ENCODE results near the gene HTR2B. TPM values are rescaled to one million over a fixed set of nuclear protein-coding genes. Genes with fewer than 3 reads are reported as not detected.

HTR2B gene
- not detected in 2 replicates for polyA plus RNA-seq (2013)

DNA sequence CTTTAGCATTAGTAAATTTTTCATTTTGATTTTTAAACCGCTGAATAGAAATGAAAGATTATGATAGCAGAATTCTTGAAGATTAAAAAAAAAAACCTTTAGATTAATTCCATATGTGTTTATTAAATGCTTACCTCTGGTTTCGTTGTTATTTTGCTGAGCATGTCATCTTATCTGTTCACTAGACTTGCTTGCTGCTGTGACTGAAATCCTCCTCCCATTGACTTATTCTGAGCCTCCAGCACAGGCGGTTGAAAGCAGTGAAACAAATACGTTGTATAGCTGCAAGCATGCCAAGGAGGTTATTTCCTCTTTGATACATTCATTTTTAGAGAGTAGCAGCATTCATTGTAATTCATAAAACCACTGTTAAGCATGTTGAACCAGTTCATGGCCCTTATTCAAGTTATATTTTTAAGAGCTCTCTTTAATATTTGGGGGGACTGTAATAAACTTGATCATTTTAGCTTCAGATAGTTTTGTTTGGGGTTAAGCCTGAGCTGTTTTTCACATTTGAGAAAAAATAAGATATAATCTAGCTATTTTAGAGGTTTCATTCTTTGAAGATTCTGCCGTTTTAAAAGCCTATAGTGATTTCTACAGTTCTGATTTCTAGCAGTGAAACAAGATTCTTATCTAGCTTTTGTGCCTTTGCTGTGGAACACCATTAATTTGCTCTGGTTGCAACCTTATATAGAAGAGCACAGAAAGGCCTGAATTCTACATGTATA, at the start of gene HTR2B:
HTR2B (minus strand) TSS at position 205 of the 731 bp plus-strand sequence. CDS start 1,278 bp downstream, outside the sequence.
- H3K4me2 ChIP-seq (ENCODE audit: low read length) = no peak within 1 kb of the TSS
- H4K91ac ChIP-seq (ENCODE audit: low read depth, low read length) = no peak within 1 kb of the TSS
- H2BK5ac ChIP-seq (ENCODE audit: low read depth, low read length, poor library complexity) = no peak within 1 kb of the TSS
- H3K4ac ChIP-seq (ENCODE audit: low read depth, low read length) = no peak within 1 kb of the TSS
- no peaks in the 10 kb centered on the region for H3K9me3 ChIP-seq (ENCODE audit: insufficient read depth, low read depth, low read length)
- no peak within 1 kb of the TSS for H3K23ac ChIP-seq (ENCODE audit: low read length)
- H3K79me1 ChIP-seq (ENCODE audit: low read length) = no peaks in the 10 kb centered on the region
- H2BK12ac ChIP-seq (ENCODE audit: low read length) = no peak within 1 kb of the TSS
- no peaks in the 10 kb centered on the region for H3K79me2 ChIP-seq (ENCODE audit: control insufficient read depth, insufficient read depth, low read length, poor library complexity)
- no peaks in the 10 kb centered on the region for H3K4me1 ChIP-seq (ENCODE audit: control insufficient read depth in 1 of 2, insufficient read depth in 2 of 2, low read length in 2 of 2)
- no CpG with 5 or more reads among the region's 5 CpGs for whole genome bisulfite sequencing (ENCODE audit: extremely low coverage, insufficient coverage, insufficient read length)
- no peak within 1 kb of the TSS for H3K4me3 ChIP-seq (ENCODE audit: low read depth, low read length)
- no peak within 1 kb of the TSS for H3K14ac ChIP-seq (ENCODE audit: low read length)
- H2BK120ac ChIP-seq (ENCODE audit: insufficient read depth, low read length, poor library complexity) = no peak within 1 kb of the TSS
- no peak within 1 kb of the TSS for H3K9ac ChIP-seq (ENCODE audit: low read length)
- DNase-seq = no peak
- no peak within 1 kb of the TSS for H3K18ac ChIP-seq (ENCODE audit: low read length)
- H3K27ac ChIP-seq (ENCODE audit: low read depth, low read length) = no peak within 1 kb of the TSS
- H3K36me3 ChIP-seq (ENCODE audit: control insufficient read depth in 1 of 2, insufficient read depth in 2 of 2, low read length in 2 of 2) = peaks cover 0 to 2% of the 10 kb centered on the region in 2 experiments
- H3K27me3 ChIP-seq (ENCODE audit: insufficient read depth, low read length) = no peaks in the 10 kb centered on the region
- no peak within 1 kb of the TSS for H2AFZ ChIP-seq (ENCODE audit: insufficient read depth, low read length, poor library complexity)
- no peak within 1 kb of the TSS for H4K8ac ChIP-seq (ENCODE audit: low read depth, low read length)
- H2AK5ac ChIP-seq (ENCODE audit: low read length) = no peak within 1 kb of the TSS
- no peak within 1 kb of the TSS for H4K12ac ChIP-seq (ENCODE audit: low read depth, low read length)

DNA sequence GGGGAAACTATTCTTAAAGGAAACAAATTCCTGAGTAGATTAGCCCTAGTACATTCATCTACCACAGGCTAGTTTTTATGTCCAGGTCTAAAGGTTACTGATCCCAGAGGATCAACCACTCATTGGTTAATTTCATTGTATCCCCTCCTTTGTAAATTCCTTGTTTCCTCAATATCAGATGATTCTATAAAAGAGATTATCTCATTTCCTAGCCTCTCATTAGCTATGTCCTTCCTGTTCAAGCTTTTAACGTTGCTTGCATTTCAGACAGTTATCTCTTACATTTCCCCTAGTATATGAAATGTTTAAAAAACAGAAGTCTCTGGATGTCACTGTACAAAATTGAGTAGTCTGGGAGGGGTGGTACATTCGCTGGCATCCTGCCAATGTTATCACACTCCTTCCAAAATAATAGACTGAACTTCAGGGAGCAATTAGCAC, 49.4 kb upstream of the HTR2B start:
- no peak overlapping the region for H3K4me3 ChIP-seq (ENCODE audit: low read depth, low read length)
- no peaks in the 10 kb centered on the region for H3K79me2 ChIP-seq (ENCODE audit: control insufficient read depth, insufficient read depth, low read length, poor library complexity)
- H3K9me3 ChIP-seq (ENCODE audit: insufficient read depth, low read depth, low read length) = peaks cover 1% of the 10 kb centered on the region
- H3K4me2 ChIP-seq (ENCODE audit: low read length) = no peak overlapping the region
- no peak overlapping the region for H2BK5ac ChIP-seq (ENCODE audit: low read depth, low read length, poor library complexity)
- no peak overlapping the region for H3K23ac ChIP-seq (ENCODE audit: low read length)
- no peak overlapping the region for H3K4ac ChIP-seq (ENCODE audit: low read depth, low read length)
- DNase-seq = no peak
- H2BK12ac ChIP-seq (ENCODE audit: low read length) = no peak overlapping the region
- H4K8ac ChIP-seq (ENCODE audit: low read depth, low read length) = no peak overlapping the region
- no peaks in the 10 kb centered on the region for H3K79me1 ChIP-seq (ENCODE audit: low read length)
- H3K27ac ChIP-seq (ENCODE audit: low read depth, low read length) = no peak overlapping the region
- WGBS (ENCODE audit: extremely low coverage, insufficient coverage, insufficient read length) = no CpG with 5 or more reads among the region's 2 CpGs
- peaks cover 17 to 31% of the 10 kb centered on the region in 2 experiments for H3K36me3 ChIP-seq (ENCODE audit: control insufficient read depth in 1 of 2, insufficient read depth in 2 of 2, low read length in 2 of 2)
- H2AK5ac ChIP-seq (ENCODE audit: low read length) = no peak overlapping the region
- H3K27me3 ChIP-seq (ENCODE audit: insufficient read depth, low read length) = no peaks in the 10 kb centered on the region
- no peak overlapping the region for H2BK120ac ChIP-seq (ENCODE audit: insufficient read depth, low read length, poor library complexity)
- no peaks in the 10 kb centered on the region for H3K4me1 ChIP-seq (ENCODE audit: control insufficient read depth in 1 of 2, insufficient read depth in 2 of 2, low read length in 2 of 2)
- H3K14ac ChIP-seq (ENCODE audit: low read length) = no peak overlapping the region
- H3K9ac ChIP-seq (ENCODE audit: low read length) = no peak overlapping the region
- no peak overlapping the region for H4K91ac ChIP-seq (ENCODE audit: low read depth, low read length)
- no peak overlapping the region for H2AFZ ChIP-seq (ENCODE audit: insufficient read depth, low read length, poor library complexity)
- no peak overlapping the region for H3K18ac ChIP-seq (ENCODE audit: low read length)
- H4K12ac ChIP-seq (ENCODE audit: low read depth, low read length) = no peak overlapping the region

DNA sequence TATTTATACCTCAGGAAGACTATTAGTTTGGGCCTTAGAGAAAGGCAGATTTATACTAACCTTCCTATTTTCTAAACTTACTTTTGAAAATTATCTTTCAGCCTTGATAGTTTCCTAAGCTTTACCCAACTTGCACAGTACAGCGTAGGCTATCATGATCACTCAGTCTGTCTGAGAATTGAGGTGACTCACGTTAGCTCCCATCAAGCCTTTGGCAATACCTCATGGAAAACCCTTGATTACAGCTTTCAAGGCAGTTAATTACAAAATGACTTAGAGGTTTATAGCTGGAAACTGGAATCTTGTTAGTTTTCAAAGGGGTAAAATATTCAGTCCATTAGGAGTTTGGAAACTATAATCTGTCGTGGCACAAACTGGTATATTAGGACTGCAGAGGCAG, 47.2 kb upstream of the HTR2B start:
- Histone ChIP-seq H3K23ac (ENCODE audit: low read length) (no peak overlapping the region), H3K18ac (ENCODE audit: low read length) (no peak overlapping the region), H4K12ac (ENCODE audit: low read depth, low read length) (no peak overlapping the region), H3K79me1 (ENCODE audit: low read length) (no peaks in the 10 kb centered on the region), H2BK12ac (ENCODE audit: low read length) (no peak overlapping the region), H3K4me1 (ENCODE audit: control insufficient read depth in 1 of 2, insufficient read depth in 2 of 2, low read length in 2 of 2) (no peaks in the 10 kb centered on the region), H2BK5ac (ENCODE audit: low read depth, low read length, poor library complexity) (no peak overlapping the region), H2AFZ (ENCODE audit: insufficient read depth, low read length, poor library complexity) (no peak overlapping the region), H2AK5ac (ENCODE audit: low read length) (no peak overlapping the region), H3K27me3 (ENCODE audit: insufficient read depth, low read length) (no peaks in the 10 kb centered on the region), H3K9me3 (ENCODE audit: insufficient read depth, low read depth, low read length) (peaks cover 1% of the 10 kb centered on the region), H4K8ac (ENCODE audit: low read depth, low read length) (no peak overlapping the region), H3K36me3 (ENCODE audit: control insufficient read depth in 1 of 2, insufficient read depth in 2 of 2, low read length in 2 of 2) (peaks cover 19 to 38% of the 10 kb centered on the region in 2 experiments), H3K4me2 (ENCODE audit: low read length) (no peak overlapping the region), H3K79me2 (ENCODE audit: control insufficient read depth, insufficient read depth, low read length, poor library complexity) (no peaks in the 10 kb centered on the region), H3K4ac (ENCODE audit: low read depth, low read length) (no peak overlapping the region), H3K14ac (ENCODE audit: low read length) (no peak overlapping the region), H3K4me3 (ENCODE audit: low read depth, low read length) (no peak overlapping the region), H3K9ac (ENCODE audit: low read length) (no peak overlapping the region), H3K27ac (ENCODE audit: low read depth, low read length) (no peak overlapping the region), H4K91ac (ENCODE audit: low read depth, low read length) (no peak overlapping the region), H2BK120ac (ENCODE audit: insufficient read depth, low read length, poor library complexity) (no peak overlapping the region)
- no peak for DNase-seq
- WGBS (ENCODE audit: extremely low coverage, insufficient coverage, insufficient read length) = no CpG with 5 or more reads among the region's 3 CpGs

DNA sequence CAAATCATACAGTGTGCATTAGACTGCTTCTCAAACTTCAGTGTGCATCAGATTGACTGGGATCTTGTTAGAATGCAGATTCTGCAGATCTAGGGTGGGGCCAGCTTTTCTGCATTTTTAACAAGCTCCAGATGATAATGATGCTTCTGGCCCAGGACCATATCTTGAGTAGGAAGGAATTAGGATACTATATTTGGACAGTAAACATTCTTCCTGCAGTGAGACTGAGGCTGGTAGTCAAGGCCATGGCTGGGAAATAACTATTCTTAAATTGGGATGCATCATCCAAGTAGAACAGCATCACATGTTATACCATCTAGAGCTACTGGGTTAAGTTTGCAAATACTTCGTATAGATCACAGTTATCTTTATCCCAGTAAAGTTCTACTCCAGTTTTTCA, 45.2 kb upstream of the HTR2B start:
- no CpG with 5 or more reads among the region's 1 CpG for WGBS (ENCODE audit: extremely low coverage, insufficient coverage, insufficient read length)

More for the DNA sequence above, 45.2 kb upstream of the HTR2B start:
- no peak overlapping the region for H3K14ac ChIP-seq (ENCODE audit: low read length)
- H2BK12ac ChIP-seq (ENCODE audit: low read length) = no peak overlapping the region
- peak in 1 of 2 donors; percentile 39 for DNase-seq
- no peak overlapping the region for H3K4me2 ChIP-seq (ENCODE audit: low read length)
- H3K36me3 ChIP-seq (ENCODE audit: control insufficient read depth in 1 of 2, insufficient read depth in 2 of 2, low read length in 2 of 2) = peaks cover 14 to 31% of the 10 kb centered on the region in 2 experiments
- no peak overlapping the region for H2AK5ac ChIP-seq (ENCODE audit: low read length)
- no peak overlapping the region for H4K8ac ChIP-seq (ENCODE audit: low read depth, low read length)
- H3K79me1 ChIP-seq (ENCODE audit: low read length) = no peaks in the 10 kb centered on the region
- H2BK5ac ChIP-seq (ENCODE audit: low read depth, low read length, poor library complexity) = no peak overlapping the region
- H3K27me3 ChIP-seq (ENCODE audit: insufficient read depth, low read length) = no peaks in the 10 kb centered on the region
- no peaks in the 10 kb centered on the region for H3K79me2 ChIP-seq (ENCODE audit: control insufficient read depth, insufficient read depth, low read length, poor library complexity)
- H3K4me3 ChIP-seq (ENCODE audit: low read depth, low read length) = no peak overlapping the region
- H3K27ac ChIP-seq (ENCODE audit: low read depth, low read length) = no peak overlapping the region
- H4K12ac ChIP-seq (ENCODE audit: low read depth, low read length) = no peak overlapping the region
- no peak overlapping the region for H3K18ac ChIP-seq (ENCODE audit: low read length)
- H3K9ac ChIP-seq (ENCODE audit: low read length) = no peak overlapping the region
- no peak overlapping the region for H4K91ac ChIP-seq (ENCODE audit: low read depth, low read length)
- no peaks in the 10 kb centered on the region for H3K4me1 ChIP-seq (ENCODE audit: control insufficient read depth in 1 of 2, insufficient read depth in 2 of 2, low read length in 2 of 2)
- no peak overlapping the region for H3K23ac ChIP-seq (ENCODE audit: low read length)
- H2AFZ ChIP-seq (ENCODE audit: insufficient read depth, low read length, poor library complexity) = no peak overlapping the region
- H3K9me3 ChIP-seq (ENCODE audit: insufficient read depth, low read depth, low read length) = no peaks in the 10 kb centered on the region
- H2BK120ac ChIP-seq (ENCODE audit: insufficient read depth, low read length, poor library complexity) = no peak overlapping the region
- no peak overlapping the region for H3K4ac ChIP-seq (ENCODE audit: low read depth, low read length)
